ENCODE data around the gene PAH. TPM values are rescaled to one million over a fixed set of nuclear protein-coding genes. Genes with fewer than 3 reads are reported as not detected.
A peak's percentile ranks its signal among the peaks of the same experiment; 100 is the strongest.

Gene PAH
- total RNA-seq, 6 experiments from 2014 or later = 873 to 2,034 (median 1,035) TPM

DNA sequence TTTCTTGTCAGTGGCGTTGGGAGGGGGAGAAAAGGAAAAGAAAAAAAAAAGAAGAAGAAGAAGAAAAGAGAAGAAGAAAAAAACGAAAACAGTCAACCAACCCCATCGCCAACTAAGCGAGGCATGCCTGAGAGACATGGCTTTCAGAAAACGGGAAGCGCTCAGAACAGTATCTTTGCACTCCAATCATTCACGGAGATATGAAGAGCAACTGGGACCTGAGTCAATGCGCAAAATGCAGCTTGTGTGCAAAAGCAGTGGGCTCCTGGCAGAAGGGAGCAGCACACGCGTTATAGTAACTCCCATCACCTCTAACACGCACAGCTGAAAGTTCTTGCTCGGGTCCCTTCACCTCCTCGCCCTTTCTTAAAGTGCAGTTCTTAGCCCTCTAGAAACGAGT is 42.3 kb upstream of the PAH start:
- 31% methylated on average over 14 of the region's 14 CpGs for WGBS (ENCODE audit: insufficient coverage, low coverage, low lambda C conversion rate, missing lambda C conversion rate)
- Histone ChIP-seq H3K4me3 (no peak overlapping the region), H3K9me3 (no peaks in the 10 kb centered on the region), H3K27ac (no peak overlapping the region), H3K36me3 (no peaks in the 10 kb centered on the region), H3K27me3 (peaks cover 0 to 5% of the 10 kb centered on the region in 2 donors), H3K4me1 (peaks cover 0 to 25% (median 3%) of the 10 kb centered on the region in 4 donors)
- TF ChIP-seq POLR2A (IDR thresholded peaks at IDR 0.05) (no peak), CTCF (IDR thresholded peaks at IDR 0.05) (no peak)
- DNase-seq (no peak), ATAC-seq (no peak)
- intact Hi-C loops (cut with DNase I) = loop anchor here in 1 of 2 donors (10.0 kb wide), 2 partner anchors 155 to 215 kb away; no protein-coding TSS in a partner anchor

GRCh38 chr12:102958830-102959176 is 41.8 kb upstream of the PAH start:
- DNase-seq = no peak
- intact Hi-C loops (cut with DNase I) = loop anchor here in 1 of 2 donors (10.0 kb wide), 2 partner anchors 156 to 216 kb away; no protein-coding TSS in a partner anchor

DNA sequence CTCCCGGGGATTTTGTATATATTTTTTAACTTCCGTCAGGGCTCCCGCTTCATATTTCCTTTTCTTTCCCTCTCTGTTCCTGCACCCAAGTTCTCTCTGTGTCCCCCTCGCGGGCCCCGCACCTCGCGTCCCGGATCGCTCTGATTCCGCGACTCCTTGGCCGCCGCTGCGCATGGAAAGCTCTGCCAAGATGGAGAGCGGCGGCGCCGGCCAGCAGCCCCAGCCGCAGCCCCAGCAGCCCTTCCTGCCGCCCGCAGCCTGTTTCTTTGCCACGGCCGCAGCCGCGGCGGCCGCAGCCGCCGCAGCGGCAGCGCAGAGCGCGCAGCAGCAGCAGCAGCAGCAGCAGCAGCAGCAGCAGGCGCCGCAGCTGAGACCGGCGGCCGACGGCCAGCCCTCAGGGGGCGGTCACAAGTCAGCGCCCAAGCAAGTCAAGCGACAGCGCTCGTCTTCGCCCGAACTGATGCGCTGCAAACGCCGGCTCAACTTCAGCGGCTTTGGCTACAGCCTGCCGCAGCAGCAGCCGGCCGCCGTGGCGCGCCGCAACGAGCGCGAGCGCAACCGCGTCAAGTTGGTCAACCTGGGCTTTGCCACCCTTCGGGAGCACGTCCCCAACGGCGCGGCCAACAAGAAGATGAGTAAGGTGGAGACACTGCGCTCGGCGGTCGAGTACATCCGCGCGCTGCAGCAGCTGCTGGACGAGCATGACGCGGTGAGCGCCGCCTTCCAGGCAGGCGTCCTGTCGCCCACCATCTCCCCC is 41.2 kb upstream of the PAH start:
- H3K9me3 ChIP-seq = no peaks in the 10 kb centered on the region
- H3K27me3 ChIP-seq = peaks cover 0 to 5% of the 10 kb centered on the region in 2 donors
- TF ChIP-seq POLR2A (IDR thresholded peaks at IDR 0.05) (no peak), CTCF (IDR thresholded peaks at IDR 0.05) (peak in 1 of 4 donors; percentile 8)
- H3K4me1 ChIP-seq = peaks cover 0 to 25% (median 3%) of the 10 kb centered on the region in 4 donors
- 0% methylated on average over 25 of the region's 83 CpGs for WGBS (ENCODE audit: insufficient coverage, low coverage, low lambda C conversion rate, missing lambda C conversion rate)
- no peak overlapping the region for H3K27ac ChIP-seq
- intact Hi-C loops (cut with DNase I) = loop anchor here in 1 of 2 donors (10.0 kb wide), 2 partner anchors 157 to 217 kb away; no protein-coding TSS in a partner anchor
- ATAC-seq = peak; percentile 17 to 46 (median 32)
- peak in 1 of 3 donors; percentile 46 for DNase-seq
- H3K36me3 ChIP-seq = no peaks in the 10 kb centered on the region
- peak overlapping the region; percentile 30 to 56 (median 55) for H3K4me3 ChIP-seq

More at GRCh38 chr12:102958830-102959176, 41.8 kb upstream of the PAH start:
- H3K9me3 ChIP-seq = no peaks in the 10 kb centered on the region
- peaks cover 0 to 25% (median 3%) of the 10 kb centered on the region in 4 donors for H3K4me1 ChIP-seq
- no peak overlapping the region for H3K27ac ChIP-seq
- H3K27me3 ChIP-seq = peaks cover 0 to 5% of the 10 kb centered on the region in 2 donors
- H3K36me3 ChIP-seq = no peaks in the 10 kb centered on the region
- 15% methylated on average over 2 of the region's 15 CpGs for WGBS (ENCODE audit: insufficient coverage, low coverage, low lambda C conversion rate, missing lambda C conversion rate)
- peak overlapping the region in 2 of 3 donors; percentile 55 to 56 for H3K4me3 ChIP-seq
- TF ChIP-seq POLR2A (IDR thresholded peaks at IDR 0.05) = no peak
- TF ChIP-seq CTCF (IDR thresholded peaks at IDR 0.05) = no peak
- ATAC-seq = no peak

- intact Hi-C loops (cut with DNase I) = loop anchor here in 1 of 2 donors (10.0 kb wide), 2 partner anchors 157 to 217 kb away; no protein-coding TSS in a partner anchor
- H3K4me1 ChIP-seq = peaks cover 0 to 25% (median 3%) of the 10 kb centered on the region in 4 donors
- H3K27me3 ChIP-seq = peaks cover 0 to 5% of the 10 kb centered on the region in 2 donors
- WGBS (ENCODE audit: insufficient coverage, low coverage, low lambda C conversion rate, missing lambda C conversion rate) = 1% methylated on average over 31 of the region's 52 CpGs
- peak within 1 kb of the TSS; percentile 30 to 56 (median 55) for H3K4me3 ChIP-seq
- no peaks in the 10 kb centered on the region for H3K36me3 ChIP-seq
- DNase-seq (no peak), ATAC-seq (peak in 3 of 4 donors; percentile 20 to 31 (median 22))
- no peak within 1 kb of the TSS for H3K27ac ChIP-seq
- no peaks in the 10 kb centered on the region for H3K9me3 ChIP-seq
- no peak for TF ChIP-seq POLR2A (IDR thresholded peaks at IDR 0.05)
These were observed 40.5 kb upstream of the PAH start, which contains the start of gene ASCL1 for GRCh38 chr12:102957339-102958050. Gene ASCL1 (plus strand): TSS chr12:102957674. CDS start chr12:102958245, 571 bp downstream.

Measured in right lobe of liver (tissue), 6 donors.